Astrocyte of the cerebellum (primary cell): ENCODE data around the gene ARHGAP8.

Source experiments
- DNase-seq: peaks from one replicate; pipeline ENCODE4 v3.0.0-alpha.2; 2011; ENCODE audit warnings: low read depth
- H3K4me3 ChIP-seq: 2 replicates; pipeline ENCODE4 v1.5.1; 2011; ENCODE audit warnings: mild to moderate bottlenecking, low read depth, low read length, moderate library complexity
- in situ Hi-C: cut with HindIII; loops from 2 replicates; pipeline ENCODE4 v1.10.0; 2017; ENCODE audit warnings: low sequenced_read_pairs
- TF ChIP-seq, protein P1 (sequence below): IDR thresholded peaks from 2 replicates; pipeline ENCODE4 v1.5.1; 2012; ENCODE audit warnings: low read length, low read depth, moderate library complexity, mild to moderate bottlenecking; ENCODE audit errors: missing control alignments

Gene ARHGAP8

DNA sequence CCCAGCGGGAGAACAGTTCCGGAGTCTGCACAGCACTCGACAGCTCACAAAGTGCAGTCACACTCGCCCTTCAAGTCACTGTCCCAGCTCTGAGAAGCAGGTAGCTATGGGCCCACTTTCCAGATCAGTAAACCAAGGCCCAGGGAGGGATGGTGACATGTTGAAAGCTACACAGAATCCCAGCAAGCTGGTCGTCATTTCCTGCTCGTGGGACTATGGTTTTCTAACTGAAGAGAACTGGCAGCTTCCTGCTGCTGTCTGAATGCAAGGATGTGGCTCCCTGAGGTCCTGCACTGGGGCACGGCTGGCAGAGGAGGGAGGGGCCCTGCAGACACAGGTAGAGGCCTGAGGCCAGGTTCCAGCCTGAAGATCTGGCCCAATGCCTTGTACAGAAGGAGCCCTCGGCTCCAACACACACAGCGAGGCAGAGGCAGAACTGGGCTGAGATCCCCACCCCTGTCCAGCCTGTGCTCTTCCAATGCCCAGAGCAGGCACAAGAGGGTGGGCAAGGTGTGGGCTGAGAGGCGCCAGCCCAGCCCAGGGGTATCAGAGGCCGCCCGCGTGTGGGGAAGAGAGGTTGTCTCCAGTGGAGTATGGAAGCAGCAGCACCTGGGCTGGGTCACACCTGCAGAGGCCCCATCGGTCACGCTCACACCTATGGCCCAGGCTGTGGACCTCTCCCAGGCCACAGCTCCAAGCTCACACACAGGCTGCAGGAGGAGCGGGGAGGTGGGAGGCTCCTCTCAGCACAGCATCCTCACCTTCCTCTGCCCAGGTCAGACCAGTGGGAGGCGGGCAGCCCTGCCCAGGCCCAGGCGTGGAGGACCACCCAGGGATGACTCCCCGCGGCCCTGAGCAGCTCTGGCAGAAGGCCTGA, 138.3 kb downstream of the ARHGAP8 start:
- in situ Hi-C loops = no loop called here
- TF ChIP-seq, protein P1, sequence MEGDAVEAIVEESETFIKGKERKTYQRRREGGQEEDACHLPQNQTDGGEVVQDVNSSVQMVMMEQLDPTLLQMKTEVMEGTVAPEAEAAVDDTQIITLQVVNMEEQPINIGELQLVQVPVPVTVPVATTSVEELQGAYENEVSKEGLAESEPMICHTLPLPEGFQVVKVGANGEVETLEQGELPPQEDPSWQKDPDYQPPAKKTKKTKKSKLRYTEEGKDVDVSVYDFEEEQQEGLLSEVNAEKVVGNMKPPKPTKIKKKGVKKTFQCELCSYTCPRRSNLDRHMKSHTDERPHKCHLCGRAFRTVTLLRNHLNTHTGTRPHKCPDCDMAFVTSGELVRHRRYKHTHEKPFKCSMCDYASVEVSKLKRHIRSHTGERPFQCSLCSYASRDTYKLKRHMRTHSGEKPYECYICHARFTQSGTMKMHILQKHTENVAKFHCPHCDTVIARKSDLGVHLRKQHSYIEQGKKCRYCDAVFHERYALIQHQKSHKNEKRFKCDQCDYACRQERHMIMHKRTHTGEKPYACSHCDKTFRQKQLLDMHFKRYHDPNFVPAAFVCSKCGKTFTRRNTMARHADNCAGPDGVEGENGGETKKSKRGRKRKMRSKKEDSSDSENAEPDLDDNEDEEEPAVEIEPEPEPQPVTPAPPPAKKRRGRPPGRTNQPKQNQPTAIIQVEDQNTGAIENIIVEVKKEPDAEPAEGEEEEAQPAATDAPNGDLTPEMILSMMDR = no peak
- H3K4me3 ChIP-seq = no peak overlapping the region
- DNase-seq = no peak

DNA sequence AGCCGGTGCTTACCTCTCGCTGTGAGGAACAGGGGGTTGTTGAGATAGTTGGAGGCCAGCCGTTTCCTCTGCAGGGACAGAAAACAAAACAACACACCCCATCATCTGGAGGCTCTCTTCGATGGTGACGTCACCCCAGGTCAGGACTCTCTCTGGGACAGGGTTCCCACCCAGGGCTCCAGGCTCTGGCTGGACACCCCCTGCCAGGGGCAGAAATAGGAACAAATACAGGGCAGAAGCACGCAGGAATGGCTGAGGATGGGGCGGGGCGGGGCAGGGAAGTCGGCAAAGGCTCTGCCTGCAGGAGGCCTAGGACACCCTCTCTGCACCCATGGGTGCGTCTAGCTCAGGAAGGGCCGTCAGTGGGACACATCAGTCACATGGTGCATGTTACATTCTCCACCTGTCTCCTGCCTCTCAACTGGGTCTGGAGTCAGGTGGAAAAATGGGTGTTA, 138.9 kb downstream of the ARHGAP8 start:
- DNase-seq = no peak
- H3K4me3 ChIP-seq = no peak overlapping the region
- TF ChIP-seq, protein P1 = no peak
- in situ Hi-C loops = no loop called here

DNA sequence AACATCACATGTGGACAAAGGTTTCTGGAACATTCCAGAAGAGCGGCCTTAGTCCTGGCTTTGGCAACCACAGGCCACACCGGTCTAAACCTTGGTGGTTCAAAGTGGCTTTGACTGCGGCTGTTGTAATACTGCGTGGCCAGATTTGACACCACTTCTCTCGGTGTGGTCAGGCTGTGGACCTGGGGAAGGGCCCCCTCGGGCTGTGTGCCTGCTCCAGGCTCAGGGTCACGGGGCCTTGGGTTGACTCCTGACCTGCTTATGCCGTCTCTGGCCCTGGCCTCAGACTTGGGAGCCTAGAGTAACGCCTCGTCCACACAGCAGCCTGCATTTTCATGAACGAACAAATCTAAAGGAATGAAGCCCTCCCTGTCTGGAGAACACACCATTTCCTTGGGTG, 139.4 kb downstream of the ARHGAP8 start:
- DNase-seq = no peak
- in situ Hi-C loops = no loop called here
- no peak overlapping the region for H3K4me3 ChIP-seq
- TF ChIP-seq, protein P1 = no peak

DNA sequence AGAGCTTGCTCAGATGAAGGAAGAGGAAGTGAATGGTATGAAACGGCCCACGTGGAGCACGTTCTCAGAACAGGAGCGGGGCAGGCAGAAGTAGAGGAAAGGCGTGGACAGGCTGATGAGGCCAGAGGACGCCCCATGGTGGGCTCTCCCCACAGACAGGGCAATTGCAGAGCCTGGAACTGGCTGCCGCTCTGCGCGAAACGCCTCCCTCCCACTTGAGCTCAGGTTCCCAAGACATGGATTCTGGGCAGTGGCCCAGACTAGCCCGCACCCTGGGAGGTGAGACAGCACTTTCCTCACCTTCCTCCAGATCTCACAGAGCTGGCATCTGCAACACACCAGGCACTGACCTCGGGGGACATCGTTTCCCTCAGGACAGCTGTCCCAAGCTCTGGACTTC, 139.9 kb downstream of the ARHGAP8 start:
- DNase-seq = no peak
- in situ Hi-C loops = no loop called here
- H3K4me3 ChIP-seq = no peak overlapping the region
- TF ChIP-seq, protein P1 = no peak

DNA sequence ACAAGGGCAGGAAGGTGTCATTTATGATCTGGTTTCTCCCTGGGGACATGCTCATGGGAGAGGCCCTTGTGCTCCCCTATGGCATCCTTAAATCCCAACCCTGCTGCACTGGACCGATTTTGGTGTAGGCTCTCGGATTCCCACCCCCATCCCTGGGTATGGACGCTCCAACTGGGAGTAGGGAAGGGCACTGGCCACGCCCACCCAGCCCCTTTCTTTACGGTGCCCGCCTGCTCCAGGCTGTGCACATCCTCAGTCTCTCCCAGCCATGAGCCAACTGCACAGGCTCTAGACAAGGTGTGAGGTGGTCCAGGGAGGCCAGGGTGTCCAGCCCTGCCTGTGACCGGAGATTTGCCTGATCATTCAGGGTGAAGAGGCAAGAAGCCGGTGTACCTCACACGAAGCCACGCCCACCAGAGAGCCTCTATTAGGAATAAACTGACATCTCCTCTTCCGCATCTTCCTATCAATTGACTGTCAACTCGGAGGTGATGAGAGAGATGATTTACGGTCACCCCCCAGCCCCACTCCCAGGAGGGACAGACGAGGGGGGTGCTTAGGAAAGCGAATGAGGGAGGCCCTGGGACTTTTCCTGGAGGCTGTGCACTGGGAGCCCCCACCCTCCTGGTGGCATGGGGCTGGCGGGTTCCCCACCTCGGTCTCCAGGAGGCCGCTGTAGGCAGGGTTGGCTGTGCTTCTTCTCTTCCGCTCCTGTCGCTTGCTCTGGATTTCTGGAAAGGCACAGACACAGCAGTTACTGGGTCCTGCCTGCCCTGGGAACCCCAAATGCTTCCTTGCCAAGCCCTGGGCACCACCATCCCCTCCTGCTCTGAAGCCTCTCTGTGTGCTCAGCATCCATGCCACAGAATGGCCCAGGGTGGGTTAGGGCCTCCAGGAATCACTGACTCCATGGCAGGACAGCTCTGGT, 140.7 kb downstream of the ARHGAP8 start:
- DNase-seq = no peak
- TF ChIP-seq, protein P1 = no peak
- in situ Hi-C loops = no loop called here
- no peak overlapping the region for H3K4me3 ChIP-seq

DNA sequence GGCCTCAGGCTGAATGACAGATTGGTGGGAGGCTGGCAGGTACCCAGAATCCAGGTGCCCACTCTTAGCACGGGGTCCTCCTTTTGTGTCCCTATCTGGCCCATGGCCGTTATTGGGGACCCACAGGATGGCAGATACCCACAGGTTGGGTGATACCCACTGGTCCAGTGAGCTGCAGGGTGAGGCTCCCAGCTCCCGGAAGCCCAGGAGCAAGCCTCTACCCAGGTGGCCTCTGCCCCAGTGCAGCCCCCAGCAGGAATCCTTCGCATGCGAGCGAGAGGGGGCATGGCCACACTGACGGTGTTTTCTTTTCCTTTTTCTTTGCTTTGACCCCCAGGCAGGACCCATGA, 141.3 kb downstream of the ARHGAP8 start:
- in situ Hi-C loops = no loop called here
- DNase-seq = no peak
- TF ChIP-seq, protein P1 = no peak
- no peak overlapping the region for H3K4me3 ChIP-seq
